ENCODE data around the gene VILL. TPM values are rescaled to one million over a fixed set of nuclear protein-coding genes. Genes with fewer than 3 reads are reported as not detected.

The VILL gene
- total and polyA plus RNA-seq, 4 donors = 10.2 to 32.3 (median 22.5) TPM

DNA sequence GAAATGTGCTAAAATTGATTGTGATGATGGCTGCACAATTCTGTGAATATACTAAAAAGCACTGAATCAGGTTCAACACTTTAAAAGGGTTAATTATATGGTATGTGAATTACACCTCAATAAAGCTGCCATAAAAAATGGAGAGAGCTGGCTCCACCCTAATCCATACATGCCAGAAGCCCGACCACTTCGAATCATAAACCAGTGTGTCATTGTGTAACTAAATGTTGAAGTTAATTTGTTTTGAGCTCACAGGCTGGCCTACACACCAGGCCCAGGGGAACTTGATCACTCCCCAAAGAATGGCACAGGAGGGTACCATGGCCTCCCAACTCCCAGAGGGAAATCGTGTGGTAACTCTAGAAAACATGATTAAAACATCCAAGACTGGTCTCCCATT, 24.9 kb downstream of the VILL start:
- 93% methylated on average over 3 of the region's 3 CpGs for WGBS, 2 donors
- Histone ChIP-seq H3K9me3 (ENCODE audit: control insufficient read depth in 4 of 4, insufficient read depth in 3 of 4, low read length in 3 of 4) (peaks cover 0 to 9% (median 0%) of the 10 kb centered on the region in 4 donors), H3K27me3 (ENCODE audit: control insufficient read depth in 3 of 3, insufficient read depth in 3 of 3, low read length in 2 of 3) (no peaks in the 10 kb centered on the region), H3K9ac (ENCODE audit: insufficient read depth in 1 of 2, low read length in 2 of 2) (no peak overlapping the region), H3K4me3 (no peak overlapping the region), H3K36me3 (ENCODE audit: control insufficient read depth in 4 of 4, insufficient read depth in 4 of 4, low read length in 4 of 4) (peaks cover 3 to 35% (median 29%) of the 10 kb centered on the region in 4 donors), H3K4me1 (ENCODE audit: control insufficient read depth in 5 of 5, insufficient read depth in 5 of 5, low read length in 5 of 5) (no peaks in the 10 kb centered on the region), H3K27ac (ENCODE audit: low read depth in 1 of 2, low read length in 1 of 2) (no peak overlapping the region)
- no peak for ATAC-seq (ENCODE audit: insufficient read depth, low FRiP score)
- no peak for DNase-seq
- TF ChIP-seq, protein P1, sequence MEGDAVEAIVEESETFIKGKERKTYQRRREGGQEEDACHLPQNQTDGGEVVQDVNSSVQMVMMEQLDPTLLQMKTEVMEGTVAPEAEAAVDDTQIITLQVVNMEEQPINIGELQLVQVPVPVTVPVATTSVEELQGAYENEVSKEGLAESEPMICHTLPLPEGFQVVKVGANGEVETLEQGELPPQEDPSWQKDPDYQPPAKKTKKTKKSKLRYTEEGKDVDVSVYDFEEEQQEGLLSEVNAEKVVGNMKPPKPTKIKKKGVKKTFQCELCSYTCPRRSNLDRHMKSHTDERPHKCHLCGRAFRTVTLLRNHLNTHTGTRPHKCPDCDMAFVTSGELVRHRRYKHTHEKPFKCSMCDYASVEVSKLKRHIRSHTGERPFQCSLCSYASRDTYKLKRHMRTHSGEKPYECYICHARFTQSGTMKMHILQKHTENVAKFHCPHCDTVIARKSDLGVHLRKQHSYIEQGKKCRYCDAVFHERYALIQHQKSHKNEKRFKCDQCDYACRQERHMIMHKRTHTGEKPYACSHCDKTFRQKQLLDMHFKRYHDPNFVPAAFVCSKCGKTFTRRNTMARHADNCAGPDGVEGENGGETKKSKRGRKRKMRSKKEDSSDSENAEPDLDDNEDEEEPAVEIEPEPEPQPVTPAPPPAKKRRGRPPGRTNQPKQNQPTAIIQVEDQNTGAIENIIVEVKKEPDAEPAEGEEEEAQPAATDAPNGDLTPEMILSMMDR (IDR thresholded peaks at IDR 0.05; ENCODE audit: control extremely low read depth, extremely low read depth) = no peak

GRCh38 chr3:38015984-38016383, 25.4 kb downstream of the VILL start:
- H3K9ac ChIP-seq (ENCODE audit: insufficient read depth in 1 of 2, low read length in 2 of 2) = no peak overlapping the region
- no peak for ATAC-seq (ENCODE audit: insufficient read depth, low FRiP score)
- no peak overlapping the region for H3K4me3 ChIP-seq
- H3K36me3 ChIP-seq (ENCODE audit: control insufficient read depth in 4 of 4, insufficient read depth in 4 of 4, low read length in 4 of 4) = peaks cover 3 to 31% (median 27%) of the 10 kb centered on the region in 4 donors
- H3K4me1 ChIP-seq (ENCODE audit: control insufficient read depth in 5 of 5, insufficient read depth in 5 of 5, low read length in 5 of 5) = no peaks in the 10 kb centered on the region
- no peak overlapping the region for H3K27ac ChIP-seq (ENCODE audit: low read depth in 1 of 2, low read length in 1 of 2)
- H3K9me3 ChIP-seq (ENCODE audit: control insufficient read depth in 4 of 4, insufficient read depth in 3 of 4, low read length in 3 of 4) = peaks cover 0 to 9% (median 0%) of the 10 kb centered on the region in 4 donors
- no peaks in the 10 kb centered on the region for H3K27me3 ChIP-seq (ENCODE audit: control insufficient read depth in 3 of 3, insufficient read depth in 3 of 3, low read length in 2 of 3)
- TF ChIP-seq, protein P1 (IDR thresholded peaks at IDR 0.05; ENCODE audit: control extremely low read depth, extremely low read depth) = no peak
- DNase-seq = no peak
- WGBS, 2 donors = 91% methylated on average over 3 of the region's 3 CpGs

DNA sequence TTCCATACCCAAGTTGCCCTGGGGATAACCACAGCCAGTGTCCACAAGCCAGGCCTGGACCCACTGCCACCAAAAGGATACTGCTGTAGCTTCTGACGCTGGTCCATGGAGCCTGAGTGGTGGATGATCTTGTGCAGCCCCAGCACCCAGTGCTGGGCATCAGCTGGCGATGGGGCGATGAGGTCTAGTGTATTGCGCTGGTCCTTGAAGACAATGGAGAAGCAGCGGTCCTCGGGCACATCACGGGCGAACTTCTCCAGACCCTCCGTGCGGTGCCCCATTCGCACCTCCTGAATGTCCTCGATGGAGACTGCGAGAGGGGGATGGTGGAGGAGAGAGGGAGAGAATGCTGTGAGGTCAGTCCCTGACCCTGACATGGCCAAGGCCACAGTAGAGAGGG, 25.8 kb downstream of the VILL start:
- WGBS, 2 donors = 98% methylated on average over 13 of the region's 13 CpGs
- peaks cover 3 to 28% (median 27%) of the 10 kb centered on the region in 4 donors for H3K36me3 ChIP-seq (ENCODE audit: control insufficient read depth in 4 of 4, insufficient read depth in 4 of 4, low read length in 4 of 4)
- no peak for DNase-seq

More for the DNA sequence above, 25.8 kb downstream of the VILL start:
- Histone ChIP-seq H3K4me3 (no peak overlapping the region), H3K9me3 (ENCODE audit: control insufficient read depth in 4 of 4, insufficient read depth in 3 of 4, low read length in 3 of 4) (peaks cover 0 to 9% (median 0%) of the 10 kb centered on the region in 4 donors), H3K4me1 (ENCODE audit: control insufficient read depth in 5 of 5, insufficient read depth in 5 of 5, low read length in 5 of 5) (no peaks in the 10 kb centered on the region), H3K27ac (ENCODE audit: low read depth in 1 of 2, low read length in 1 of 2) (no peak overlapping the region), H3K9ac (ENCODE audit: insufficient read depth in 1 of 2, low read length in 2 of 2) (no peak overlapping the region), H3K27me3 (ENCODE audit: control insufficient read depth in 3 of 3, insufficient read depth in 3 of 3, low read length in 2 of 3) (no peaks in the 10 kb centered on the region)
- TF ChIP-seq, protein P1 (IDR thresholded peaks at IDR 0.05; ENCODE audit: control extremely low read depth, extremely low read depth) = no peak
- ATAC-seq (ENCODE audit: insufficient read depth, low FRiP score) = no peak

All from lung (tissue), 12 donors.